Osteoblast (primary cell): ENCODE data around the gene DRG1. TPM values are rescaled to one million over a fixed set of nuclear protein-coding genes. Genes with fewer than 3 reads are reported as not detected.
A peak's percentile ranks its signal among the peaks of the same experiment; 100 is the strongest.

Experiments used
- DNase-seq: peaks from one replicate; pipeline ENCODE4 v3.0.0; 2011; ENCODE audit warnings: low spot score, mixed read lengths; ENCODE audit not compliant: insufficient read length; ENCODE audit errors: missing footprints
- H2AFZ ChIP-seq: 2 replicates; pipeline ENCODE4 v1.6.0; 2011; ENCODE audit warnings: mild to moderate bottlenecking, low read length
- H3K27ac ChIP-seq: 2 replicates; pipeline ENCODE4 v1.5.1; 2011; ENCODE audit warnings: mild to moderate bottlenecking, low read depth, low read length, moderate library complexity
- H3K27me3 ChIP-seq: 2 replicates; pipeline ENCODE4 v1.6.0; 2012; ENCODE audit warnings: mild to moderate bottlenecking, control low read depth, inconsistent platforms, low read length, moderate library complexity; ENCODE audit not compliant: insufficient read depth
- H3K36me3 ChIP-seq: 2 replicates; pipeline ENCODE4 v1.5.1; 2011; ENCODE audit warnings: mild to moderate bottlenecking, low read length, control low read depth, moderate library complexity; ENCODE audit not compliant: insufficient read depth
- H3K4me1 ChIP-seq: 2 replicates; pipeline ENCODE4 v1.5.1; 2011; ENCODE audit warnings: mild to moderate bottlenecking, low read length, control low read depth, moderate library complexity; ENCODE audit not compliant: insufficient read depth
- H3K4me2 ChIP-seq: 2 replicates; pipeline ENCODE4 v1.6.0; 2011; ENCODE audit warnings: mild to moderate bottlenecking, low read length; ENCODE audit not compliant: insufficient read depth
- H3K4me3 ChIP-seq: fragments of 200-600 bp; sonication (generic); 3 replicates; pipeline ENCODE4 v1.5.1; 2012; ENCODE audit warnings: mild to moderate bottlenecking, low read length, inconsistent platforms; ENCODE audit not compliant: insufficient read depth
- H3K79me2 ChIP-seq: 2 replicates; pipeline ENCODE4 v1.6.0; 2012; ENCODE audit warnings: mild to moderate bottlenecking, low read length, control low read depth, inconsistent platforms; ENCODE audit not compliant: insufficient read depth
- H3K9me3 ChIP-seq: 2 replicates; pipeline ENCODE4 v1.5.1; 2011; ENCODE audit warnings: low read depth, low read length, control low read depth
- H4K20me1 ChIP-seq: 2 replicates; pipeline ENCODE4 v1.6.0; 2012; ENCODE audit warnings: mild to moderate bottlenecking, low read length, control low read depth; ENCODE audit not compliant: insufficient read depth
- total RNA-seq: library from RNA; depleted of rRNA; stranded (reverse); fragments of >200 nt; gene quantifications from 2 replicates; pipeline ENCODE4 v1.2.3, GENCODE V29; 2012
- TF ChIP-seq, protein P1 (sequence below): IDR thresholded peaks from 2 replicates; pipeline ENCODE4 v1.5.1; 2011; ENCODE audit warnings: mild to moderate bottlenecking, low read depth, low read length, moderate library complexity; ENCODE audit errors: extremely low read depth

Gene DRG1
- total RNA-seq, 1 donor, result 68.0 TPM

DNA sequence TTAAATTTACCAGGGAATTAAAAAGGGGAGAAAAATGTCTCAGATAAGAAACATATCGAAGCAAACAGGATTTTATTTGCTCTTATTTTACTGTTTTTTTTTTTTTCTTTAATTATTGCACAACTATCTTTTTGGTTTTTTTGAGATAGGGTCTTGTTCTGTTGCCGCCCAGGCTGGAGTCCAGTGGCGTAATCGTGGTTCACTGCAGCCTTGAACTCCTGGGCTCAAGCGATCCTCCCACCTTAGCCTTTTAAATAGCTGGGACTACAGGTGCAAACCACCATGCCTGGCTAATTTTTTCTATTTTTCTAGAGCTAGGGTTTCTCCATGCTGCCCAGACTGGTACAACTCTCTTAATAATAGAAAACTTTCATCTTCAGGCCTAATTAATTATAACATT, 32.5 kb downstream of the DRG1 start:
- Histone ChIP-seq H3K27me3 (no peaks in the 10 kb centered on the region), H3K27ac (no peak overlapping the region), H3K4me1 (no peaks in the 10 kb centered on the region), H3K79me2 (peaks cover 3% of the 10 kb centered on the region), H2AFZ (no peak overlapping the region), H3K4me2 (no peak overlapping the region), H3K4me3 (no peak overlapping the region), H3K36me3 (peaks cover 76% of the 10 kb centered on the region), H3K9me3 (no peaks in the 10 kb centered on the region), H4K20me1 (peaks cover 12% of the 10 kb centered on the region)
- DNase-seq, result no peak
- TF ChIP-seq, protein P1, sequence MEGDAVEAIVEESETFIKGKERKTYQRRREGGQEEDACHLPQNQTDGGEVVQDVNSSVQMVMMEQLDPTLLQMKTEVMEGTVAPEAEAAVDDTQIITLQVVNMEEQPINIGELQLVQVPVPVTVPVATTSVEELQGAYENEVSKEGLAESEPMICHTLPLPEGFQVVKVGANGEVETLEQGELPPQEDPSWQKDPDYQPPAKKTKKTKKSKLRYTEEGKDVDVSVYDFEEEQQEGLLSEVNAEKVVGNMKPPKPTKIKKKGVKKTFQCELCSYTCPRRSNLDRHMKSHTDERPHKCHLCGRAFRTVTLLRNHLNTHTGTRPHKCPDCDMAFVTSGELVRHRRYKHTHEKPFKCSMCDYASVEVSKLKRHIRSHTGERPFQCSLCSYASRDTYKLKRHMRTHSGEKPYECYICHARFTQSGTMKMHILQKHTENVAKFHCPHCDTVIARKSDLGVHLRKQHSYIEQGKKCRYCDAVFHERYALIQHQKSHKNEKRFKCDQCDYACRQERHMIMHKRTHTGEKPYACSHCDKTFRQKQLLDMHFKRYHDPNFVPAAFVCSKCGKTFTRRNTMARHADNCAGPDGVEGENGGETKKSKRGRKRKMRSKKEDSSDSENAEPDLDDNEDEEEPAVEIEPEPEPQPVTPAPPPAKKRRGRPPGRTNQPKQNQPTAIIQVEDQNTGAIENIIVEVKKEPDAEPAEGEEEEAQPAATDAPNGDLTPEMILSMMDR, result no peak

DNA sequence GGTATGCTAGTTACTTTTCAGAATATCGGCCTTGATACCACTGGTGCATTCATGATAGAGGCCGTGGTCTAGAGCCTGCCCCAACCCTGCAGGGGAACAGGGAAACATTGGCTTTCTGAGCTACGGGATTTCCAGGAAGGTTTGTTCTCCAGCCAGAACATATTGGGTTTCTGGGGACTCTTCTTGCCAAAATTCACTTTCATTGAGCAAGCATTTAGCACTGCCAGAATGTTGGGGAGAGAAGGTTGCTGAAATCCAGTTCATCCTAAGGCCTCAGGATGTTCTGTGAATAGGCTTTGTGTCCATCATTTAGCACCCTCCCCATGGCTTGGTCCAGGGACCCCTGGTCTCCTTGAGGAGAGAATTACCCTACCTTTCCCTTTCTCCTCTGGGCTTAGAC, 36.7 kb downstream of the DRG1 start:
- Histone ChIP-seq H3K27ac (peak overlapping the region; percentile 23), H3K4me3 (no peak overlapping the region), H2AFZ (no peak overlapping the region), H4K20me1 (peaks cover 9% of the 10 kb centered on the region), H3K4me1 (no peaks in the 10 kb centered on the region), H3K36me3 (peaks cover 88% of the 10 kb centered on the region), H3K9me3 (no peaks in the 10 kb centered on the region), H3K27me3 (no peaks in the 10 kb centered on the region), H3K79me2 (no peaks in the 10 kb centered on the region), H3K4me2 (no peak overlapping the region)
- no peak for DNase-seq
- TF ChIP-seq, protein P1, result no peak

DNA sequence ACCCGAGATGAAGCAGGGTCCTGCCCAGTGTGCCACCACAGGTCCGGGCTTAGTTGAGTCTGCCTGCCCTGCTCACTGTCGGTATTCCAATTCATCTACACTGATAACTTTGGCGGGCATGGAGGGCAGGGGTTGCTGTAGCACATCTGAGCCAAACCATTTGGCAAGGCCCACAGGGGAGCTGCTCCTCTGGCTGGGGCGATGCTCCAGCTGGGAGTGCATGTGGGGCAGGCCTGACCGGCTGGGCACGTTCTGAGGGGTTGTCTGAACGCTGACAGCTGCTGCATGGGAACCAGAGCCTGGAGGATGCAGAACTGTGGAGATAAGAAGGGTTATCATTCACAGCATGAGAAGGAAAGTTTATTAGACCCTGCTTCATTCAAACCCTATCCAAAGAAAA, 40.4 kb downstream of the DRG1 start:
- Histone ChIP-seq H2AFZ (no peak overlapping the region), H3K79me2 (no peaks in the 10 kb centered on the region), H3K9me3 (no peaks in the 10 kb centered on the region), H3K36me3 (peaks cover 93% of the 10 kb centered on the region), H3K27ac (no peak overlapping the region), H3K4me1 (no peaks in the 10 kb centered on the region), H3K27me3 (no peaks in the 10 kb centered on the region), H3K4me2 (no peak overlapping the region), H4K20me1 (peaks cover 9% of the 10 kb centered on the region), H3K4me3 (no peak overlapping the region)
- no peak for DNase-seq
- TF ChIP-seq, protein P1, result no peak

DNA sequence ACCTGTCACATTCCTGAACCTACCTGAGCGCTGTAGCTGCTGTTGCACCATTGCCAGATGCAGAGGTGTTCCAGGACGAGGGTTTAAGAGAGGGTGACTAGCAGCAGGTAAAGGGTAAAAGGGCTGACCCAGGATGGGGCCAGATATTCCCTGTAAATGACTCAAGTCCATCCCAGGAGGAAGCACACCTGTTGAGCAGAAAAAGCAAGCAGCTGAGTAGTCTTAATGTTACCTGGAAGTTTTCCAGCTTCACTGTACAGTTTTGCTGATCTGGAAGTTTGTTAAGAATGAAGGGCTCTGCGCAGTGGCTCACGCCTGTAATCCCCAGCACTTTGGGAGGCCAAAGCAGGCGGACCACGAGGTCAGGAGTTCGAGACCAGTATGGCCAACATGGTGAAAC, 41.3 kb downstream of the DRG1 start:
- H3K27ac ChIP-seq, result no peak overlapping the region
- H3K4me2 ChIP-seq, result no peak overlapping the region
- H2AFZ ChIP-seq, result no peak overlapping the region
- H3K36me3 ChIP-seq, result peaks cover 94% of the 10 kb centered on the region
- peaks cover 9% of the 10 kb centered on the region for H4K20me1 ChIP-seq
- no peaks in the 10 kb centered on the region for H3K4me1 ChIP-seq
- TF ChIP-seq, protein P1, result no peak
- H3K4me3 ChIP-seq, result no peak overlapping the region
- no peaks in the 10 kb centered on the region for H3K9me3 ChIP-seq
- no peaks in the 10 kb centered on the region for H3K79me2 ChIP-seq
- no peaks in the 10 kb centered on the region for H3K27me3 ChIP-seq
- no peak for DNase-seq
